Erythroblast (primary cell): Measurements from ENCODE around the gene DCP1A.

ENCODE experiments used
- GATA1 ChIP-seq: IDR thresholded peaks from 2 replicates; pipeline ENCODE4 v1.6.1; 2011; ENCODE audit warnings: low read depth, mild to moderate bottlenecking, control low read depth, low read length, moderate library complexity
- POLR2A ChIP-seq: IDR thresholded peaks from 2 replicates; pipeline ENCODE4 v1.6.1; 2011; ENCODE audit warnings: mild to moderate bottlenecking, low read length

DNA sequence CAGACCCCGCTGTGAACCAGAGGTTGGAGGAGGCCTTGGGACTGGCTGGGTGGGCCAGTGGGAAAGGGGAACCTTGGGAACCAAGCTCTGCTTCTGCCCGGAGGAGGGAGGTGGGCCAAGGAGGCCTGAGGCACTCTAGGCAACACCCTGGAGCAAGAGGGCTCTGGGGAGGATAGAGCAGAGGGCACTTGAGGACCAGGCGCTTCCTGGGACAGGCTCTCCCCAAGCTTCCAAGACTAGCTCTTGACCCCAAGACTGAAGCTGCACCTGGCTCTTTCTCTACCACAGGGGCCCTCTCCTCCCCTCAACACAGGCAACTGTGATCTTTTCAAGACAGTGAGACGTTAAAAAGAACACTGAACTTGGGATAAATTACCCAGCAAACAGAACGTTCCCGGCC is 111.8 kb downstream of the DCP1A start:
- TF ChIP-seq POLR2A = no peak
- no peak for TF ChIP-seq GATA1
